ENCODE measurements around the gene PADI4. TPM values are rescaled to one million over a fixed set of nuclear protein-coding genes. Genes with fewer than 3 reads are reported as not detected.

PADI4 gene
- total and polyA plus RNA-seq, 4 donors = 0.32 to 6.1 (median 0.90) TPM

DNA sequence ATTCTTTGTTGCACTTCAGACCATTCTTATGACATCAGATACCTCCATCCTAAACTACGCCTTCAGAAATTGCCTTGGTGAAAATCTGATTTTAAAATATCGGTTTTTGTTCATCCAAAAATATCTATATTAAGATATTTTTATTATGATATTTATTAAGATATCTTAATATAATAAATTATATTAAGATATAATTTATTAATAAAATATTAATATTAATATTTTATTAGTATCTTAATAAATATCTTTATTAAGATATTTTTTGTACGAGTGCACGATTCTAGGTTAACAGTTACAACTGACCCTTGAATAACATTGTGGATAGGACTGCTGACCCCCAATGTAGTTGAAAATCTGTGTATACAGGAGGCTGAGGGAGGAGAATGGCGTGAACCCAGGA, 20.9 kb downstream of the PADI4 start:
- Histone ChIP-seq H3K27ac (ENCODE audit: low read depth in 1 of 2, low read length in 2 of 2) (no peak overlapping the region), H3K4me1 (ENCODE audit: control insufficient read depth in 4 of 4, insufficient read depth in 4 of 4, low read length in 3 of 4) (no peaks in the 10 kb centered on the region), H3K36me3 (ENCODE audit: control insufficient read depth in 4 of 4, insufficient read depth in 3 of 4, low read depth in 1 of 4, low read length in 3 of 4) (no peaks in the 10 kb centered on the region), H3K27me3 (ENCODE audit: control insufficient read depth in 4 of 4, insufficient read depth in 4 of 4, low read length in 3 of 4) (peaks cover 0 to 4% (median 0%) of the 10 kb centered on the region in 4 donors), H3K4me3 (ENCODE audit: low read depth in 1 of 3, low read length in 3 of 3) (no peak overlapping the region), H3K9me3 (ENCODE audit: control insufficient read depth in 4 of 4, low read length in 3 of 4) (peaks cover 0 to 11% (median 0%) of the 10 kb centered on the region in 4 donors), H3K9ac (ENCODE audit: low read depth in 1 of 2, low read length in 2 of 2) (no peak overlapping the region)
- TF ChIP-seq SP1 (IDR thresholded peaks at IDR 0.05) = no peak
- no peak for TF ChIP-seq FOXA1 (IDR thresholded peaks at IDR 0.05)
- no peak for TF ChIP-seq EGR1 (IDR thresholded peaks at IDR 0.05; ENCODE audit: low read depth in 2 of 2)
- no peak for TF ChIP-seq CTCF (IDR thresholded peaks at IDR 0.05; ENCODE audit: low read depth, low read length, missing input control)
- TF ChIP-seq, protein P1, sequence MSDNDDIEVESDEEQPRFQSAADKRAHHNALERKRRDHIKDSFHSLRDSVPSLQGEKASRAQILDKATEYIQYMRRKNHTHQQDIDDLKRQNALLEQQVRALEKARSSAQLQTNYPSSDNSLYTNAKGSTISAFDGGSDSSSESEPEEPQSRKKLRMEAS (IDR thresholded peaks at IDR 0.05) = no peak
- no peak for TF ChIP-seq YY1 (IDR thresholded peaks at IDR 0.05)
- DNase-seq (ENCODE audit: low spot score) = no peak
- 90% methylated on average over 5 of the region's 5 CpGs for WGBS

GRCh38 chr1:17329610-17330009, 21.6 kb downstream of the PADI4 start:
- peaks cover 0 to 5% (median 0%) of the 10 kb centered on the region in 4 donors for H3K27me3 ChIP-seq (ENCODE audit: control insufficient read depth in 4 of 4, insufficient read depth in 4 of 4, low read length in 3 of 4)
- no peaks in the 10 kb centered on the region for H3K36me3 ChIP-seq (ENCODE audit: control insufficient read depth in 4 of 4, insufficient read depth in 3 of 4, low read depth in 1 of 4, low read length in 3 of 4)
- DNase-seq (ENCODE audit: low spot score) = no peak
- H3K9ac ChIP-seq (ENCODE audit: low read depth in 1 of 2, low read length in 2 of 2) = no peak overlapping the region
- H3K4me3 ChIP-seq (ENCODE audit: low read depth in 1 of 3, low read length in 3 of 3) = no peak overlapping the region
- H3K9me3 ChIP-seq (ENCODE audit: control insufficient read depth in 4 of 4, low read length in 3 of 4) = peaks cover 0 to 11% (median 0%) of the 10 kb centered on the region in 4 donors
- no peak for TF ChIP-seq REST (IDR thresholded peaks at IDR 0.05)
- no peak for TF ChIP-seq GABPA (IDR thresholded peaks at IDR 0.05 in 1 of 2, conservative IDR thresholded peaks at IDR 0.05 in 1 of 2)
- TF ChIP-seq FOXA2 (IDR thresholded peaks at IDR 0.05) = no peak
- TF ChIP-seq, protein P2, sequence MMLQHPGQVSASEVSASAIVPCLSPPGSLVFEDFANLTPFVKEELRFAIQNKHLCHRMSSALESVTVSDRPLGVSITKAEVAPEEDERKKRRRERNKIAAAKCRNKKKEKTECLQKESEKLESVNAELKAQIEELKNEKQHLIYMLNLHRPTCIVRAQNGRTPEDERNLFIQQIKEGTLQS (IDR thresholded peaks at IDR 0.05) = no peak
- no peak for TF ChIP-seq HNF4A (conservative IDR thresholded peaks at IDR 0.05)
- TF ChIP-seq CTCF (IDR thresholded peaks at IDR 0.05; ENCODE audit: low read depth, low read length, missing input control) = no peak
- no peak for TF ChIP-seq NR2F2 (IDR thresholded peaks at IDR 0.05)
- TF ChIP-seq YY1 (IDR thresholded peaks at IDR 0.05) = no peak
- TF ChIP-seq SP1 (IDR thresholded peaks at IDR 0.05) = no peak
- TF ChIP-seq JUND (IDR thresholded peaks at IDR 0.05) = no peak
- no peak for TF ChIP-seq EGR1 (IDR thresholded peaks at IDR 0.05; ENCODE audit: low read depth in 2 of 2)
- TF ChIP-seq, protein P1 (IDR thresholded peaks at IDR 0.05) = no peak
- no peak for TF ChIP-seq FOXA1 (IDR thresholded peaks at IDR 0.05)
- no peak for TF ChIP-seq HNF4G (IDR thresholded peaks at IDR 0.05)
- no peak for TF ChIP-seq ZBTB33 (IDR thresholded peaks at IDR 0.05)
- no peak for TF ChIP-seq RXRA (IDR thresholded peaks at IDR 0.05)
- 52% methylated on average over 4 of the region's 4 CpGs for WGBS
- H3K4me1 ChIP-seq (ENCODE audit: control insufficient read depth in 4 of 4, insufficient read depth in 4 of 4, low read length in 3 of 4) = no peaks in the 10 kb centered on the region
- H3K27ac ChIP-seq (ENCODE audit: low read depth in 1 of 2, low read length in 2 of 2) = no peak overlapping the region
